Measurements from ENCODE around the gene CDH23.
A peak's percentile ranks its signal among the peaks of the same experiment; 100 is the strongest.

CDH23 gene

DNA sequence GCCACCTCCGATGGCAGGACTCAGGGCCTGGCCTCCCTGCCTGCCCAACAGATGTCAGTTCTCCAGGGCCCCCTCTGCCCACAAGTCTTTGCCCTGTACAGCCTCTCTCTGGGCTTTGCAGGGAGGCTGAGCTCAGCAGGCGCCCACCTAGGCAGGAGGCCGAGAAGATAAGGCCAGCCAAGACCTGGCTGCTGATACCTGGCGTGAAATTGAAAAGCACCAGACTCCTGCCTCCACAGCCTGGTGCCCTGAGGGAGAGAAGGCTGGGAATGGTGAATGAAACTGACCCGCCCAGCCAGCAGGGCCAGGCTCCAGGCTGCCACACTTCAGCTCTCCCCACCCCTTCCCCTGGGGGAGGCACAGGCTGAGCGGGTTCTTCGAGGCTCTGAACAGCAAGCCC is 145.8 kb downstream of the CDH23 start:
- no peak for DNase-seq

DNA sequence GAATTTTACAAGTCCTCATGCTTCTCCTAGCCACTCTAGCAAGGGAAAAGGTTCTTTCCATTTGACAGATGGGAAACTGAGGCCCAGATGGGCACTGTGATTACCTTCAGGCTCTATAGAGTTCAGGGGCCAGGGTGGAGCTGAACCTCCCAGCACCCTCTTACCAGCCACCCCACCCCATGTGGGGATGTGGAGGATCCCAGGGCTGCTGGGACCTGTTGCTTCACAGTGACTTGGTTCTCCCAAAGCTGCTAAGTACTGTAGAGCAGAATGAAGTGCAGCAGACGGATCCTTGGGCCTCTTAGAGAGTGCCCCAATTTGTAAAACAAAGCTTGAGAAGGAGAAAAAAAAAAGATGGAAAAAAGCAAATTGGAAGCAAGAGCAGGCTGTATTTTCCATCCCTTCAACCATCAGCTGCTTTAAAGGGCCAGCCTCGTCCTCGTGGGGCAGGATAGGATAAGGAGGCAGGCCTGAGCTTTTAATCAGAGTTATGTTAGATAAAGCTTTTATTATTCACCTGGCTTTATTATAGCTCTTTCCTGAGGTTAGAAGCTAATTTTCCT is 147.0 kb downstream of the CDH23 start:
- DNase-seq: no peak

DNA sequence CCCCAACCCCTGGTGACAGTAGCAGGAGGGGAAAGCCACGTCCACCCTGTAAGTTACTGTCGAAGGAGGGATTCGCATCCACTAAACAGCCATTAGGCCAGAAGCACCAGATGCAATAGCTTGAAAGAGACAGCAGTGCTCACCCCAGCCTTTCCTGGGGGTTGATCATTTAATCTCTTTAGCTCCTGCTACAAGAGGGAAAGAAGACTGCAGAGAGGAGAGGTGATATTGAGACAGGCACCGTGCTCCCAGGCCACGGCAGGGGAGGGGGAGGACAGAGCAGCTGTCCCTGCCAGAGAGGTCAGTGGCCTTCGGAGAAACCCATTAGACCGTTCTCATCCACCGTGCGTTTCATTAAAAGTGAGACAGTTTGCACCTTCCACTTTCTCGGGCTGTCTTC is 148.3 kb downstream of the CDH23 start:
- no peak for DNase-seq

DNA sequence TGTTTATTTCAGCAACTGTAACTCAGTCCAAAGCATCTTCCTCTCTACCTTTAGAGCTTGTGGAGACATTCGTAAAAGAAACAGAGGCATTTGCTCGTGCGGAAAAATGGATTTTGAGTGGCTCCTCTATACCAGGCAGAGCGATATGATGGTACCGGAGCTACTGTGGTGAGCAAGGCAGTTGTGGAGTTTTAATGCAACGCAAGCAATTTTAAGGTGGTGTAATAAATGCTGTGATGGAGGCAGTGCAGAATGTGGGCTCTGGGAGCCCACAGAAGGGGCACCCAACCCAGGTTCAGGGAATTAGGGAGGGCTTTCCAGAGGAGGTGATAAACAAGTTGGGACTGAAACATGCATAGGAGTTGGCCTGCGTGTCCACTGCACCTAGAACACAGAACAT is 149.5 kb downstream of the CDH23 start:
- no peak for DNase-seq

DNA sequence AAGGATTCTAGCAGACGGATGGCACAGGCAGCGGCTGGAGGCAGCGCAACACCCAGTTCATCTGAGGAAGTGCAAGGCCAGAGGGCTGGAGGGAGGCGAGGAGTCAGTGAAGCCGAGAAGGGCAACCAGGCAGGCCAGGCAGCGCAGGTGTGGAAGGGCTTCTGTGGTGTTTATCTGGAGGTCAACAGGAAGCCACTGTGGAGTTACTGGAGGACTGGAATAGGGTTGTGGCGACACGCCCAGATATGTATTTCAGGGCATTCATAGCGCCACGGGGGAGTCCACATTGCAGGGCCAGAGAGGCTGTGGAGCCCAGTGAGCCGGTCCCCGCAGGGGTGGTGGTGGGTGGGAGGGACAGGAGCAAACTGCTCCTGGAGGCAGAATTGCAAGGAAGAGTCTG is 150.6 kb downstream of the CDH23 start:
- DNase-seq: no peak

DNA sequence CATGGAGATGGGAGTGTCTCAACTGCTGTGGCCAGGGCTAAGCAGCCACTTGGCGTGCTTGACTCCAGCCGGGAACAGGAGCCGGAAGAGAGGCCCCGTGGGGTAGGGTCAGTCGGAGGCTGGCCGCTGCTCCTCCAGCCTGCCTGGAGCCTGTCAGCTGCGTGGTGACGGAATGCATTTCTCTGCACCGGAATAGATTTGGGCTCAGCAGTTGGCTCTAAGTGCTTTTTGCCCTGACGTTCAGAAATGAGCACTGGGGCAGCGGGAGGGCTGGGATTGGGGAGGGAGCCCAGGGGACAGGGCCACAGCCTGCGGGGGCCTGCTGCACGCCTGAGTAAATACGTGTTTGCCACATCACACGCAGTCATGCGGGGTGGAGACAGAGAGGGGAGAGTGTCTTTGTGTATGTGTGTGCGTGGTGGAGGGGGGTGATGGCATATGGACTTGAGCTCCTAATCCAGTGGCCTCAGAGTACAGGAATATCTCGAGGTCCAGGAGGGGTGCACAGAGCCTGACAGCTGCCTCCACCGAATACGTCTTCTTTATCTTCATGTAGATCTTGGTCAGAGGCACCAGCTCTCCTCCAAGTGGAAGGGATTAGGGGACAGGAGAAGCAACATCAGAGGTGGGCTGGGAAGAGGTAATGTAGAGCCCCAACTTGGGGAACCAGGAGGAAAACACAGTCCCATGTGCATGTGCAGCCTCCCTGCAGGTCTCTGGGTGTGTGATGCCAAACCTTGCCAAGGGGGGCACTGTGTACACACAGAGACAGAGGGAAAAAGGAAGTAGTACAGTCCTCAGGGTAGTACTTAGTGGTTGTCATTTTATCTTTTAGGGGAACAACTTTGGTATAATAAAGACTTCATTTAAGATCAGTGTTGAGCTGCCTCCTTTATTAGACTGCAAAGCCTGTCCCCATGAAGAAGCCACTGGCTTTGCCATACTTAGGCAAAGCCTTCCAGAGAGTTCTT is 151.4 kb downstream of the CDH23 start:
- peak; percentile 27 for DNase-seq

DNA sequence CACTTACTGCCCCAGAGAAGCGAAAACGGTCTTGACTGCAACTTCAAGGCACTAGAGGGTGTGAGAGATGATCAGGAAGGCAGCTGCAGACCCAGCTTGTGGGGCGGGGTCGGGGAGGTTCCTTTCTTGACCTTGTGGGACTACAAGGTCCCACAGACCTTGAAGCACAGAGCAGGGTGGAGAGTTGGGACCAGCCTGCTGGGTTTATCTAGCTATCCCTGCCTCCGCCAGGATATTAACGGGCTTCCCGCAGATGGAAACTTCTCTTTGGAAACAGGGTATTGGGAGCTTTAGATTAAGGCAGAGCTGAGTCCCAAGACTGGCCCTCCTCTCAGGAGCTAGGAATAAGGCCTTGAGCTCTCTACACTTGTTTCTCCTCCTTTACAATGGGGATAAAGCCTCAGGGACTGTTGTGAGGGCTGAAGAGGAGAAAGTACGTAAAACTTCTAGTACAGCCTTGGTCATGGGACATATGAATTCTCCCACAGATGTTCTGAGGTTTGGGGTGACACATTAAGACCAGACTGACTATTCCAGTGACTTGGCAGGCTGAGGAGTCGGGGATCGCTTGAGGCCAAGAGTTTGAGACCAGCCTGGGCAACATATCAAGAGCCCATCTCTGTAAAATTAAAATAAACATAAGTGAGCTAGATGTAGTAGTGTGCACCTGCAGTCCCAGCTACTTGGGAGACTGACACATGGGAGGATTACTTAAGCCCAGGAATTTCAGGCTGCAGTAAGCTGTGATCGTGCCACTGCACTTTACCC is 153.2 kb downstream of the CDH23 start:
- DNase-seq: no peak

DNA sequence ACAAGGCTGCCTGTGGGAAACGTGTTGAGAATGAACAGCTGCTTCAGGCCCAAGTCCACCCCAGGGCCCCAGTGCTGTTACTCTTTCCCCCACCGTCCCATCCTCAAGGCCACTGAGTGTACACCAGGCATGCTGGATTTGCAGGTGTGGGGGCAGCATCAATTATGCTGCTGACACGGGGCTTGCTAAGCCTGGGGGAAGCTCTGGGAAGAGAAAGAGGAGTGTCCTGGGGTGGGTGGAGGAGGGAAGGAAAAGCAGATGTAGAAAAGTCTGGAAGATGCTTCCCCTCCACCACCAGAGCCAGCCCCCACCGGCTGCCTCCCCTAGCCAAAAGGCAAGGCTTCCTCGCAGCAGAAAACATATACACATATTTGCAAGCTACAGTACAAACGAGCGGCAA is 153.9 kb downstream of the CDH23 start:
- no peak for DNase-seq

DNA sequence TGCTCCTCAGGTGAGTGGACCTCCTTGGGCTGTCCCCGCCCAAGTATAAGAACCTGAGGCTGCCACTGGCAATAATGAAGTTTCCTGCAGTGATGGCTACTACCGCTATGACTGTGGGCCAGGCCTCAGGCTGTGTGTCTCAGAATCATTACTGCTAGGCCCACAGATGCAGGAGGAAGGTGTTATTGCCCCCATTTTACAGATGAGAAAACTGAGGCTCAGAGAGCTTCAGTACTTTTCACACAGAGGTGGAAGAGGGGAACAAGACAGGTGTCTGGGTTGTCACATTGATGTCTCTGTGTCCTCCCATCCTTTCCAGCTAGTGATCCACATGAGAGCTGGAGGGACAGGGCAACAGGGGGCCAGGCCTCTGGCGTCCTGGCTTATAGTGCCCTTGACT is 155.2 kb downstream of the CDH23 start:
- no peak for DNase-seq

DNA sequence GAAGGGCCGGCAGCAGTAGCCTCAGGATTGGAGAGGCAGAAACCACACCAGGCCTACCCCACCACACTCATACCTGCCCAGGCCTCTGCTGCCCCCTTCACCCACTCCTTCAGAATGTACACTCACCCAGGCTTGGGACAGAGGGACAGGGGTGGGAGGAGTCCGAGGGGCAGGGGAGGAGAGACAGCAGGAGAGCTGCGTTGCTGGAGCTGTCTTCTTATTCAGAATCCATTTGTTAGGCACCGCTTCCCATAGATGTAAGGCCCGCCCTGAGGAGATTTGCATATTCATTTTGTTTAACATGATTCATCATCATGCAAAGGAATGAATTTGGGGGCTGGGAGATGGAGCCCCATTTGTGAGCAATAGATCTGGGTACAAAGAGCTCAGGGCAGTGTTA is 156.7 kb downstream of the CDH23 start:
- no peak for DNase-seq

DNA sequence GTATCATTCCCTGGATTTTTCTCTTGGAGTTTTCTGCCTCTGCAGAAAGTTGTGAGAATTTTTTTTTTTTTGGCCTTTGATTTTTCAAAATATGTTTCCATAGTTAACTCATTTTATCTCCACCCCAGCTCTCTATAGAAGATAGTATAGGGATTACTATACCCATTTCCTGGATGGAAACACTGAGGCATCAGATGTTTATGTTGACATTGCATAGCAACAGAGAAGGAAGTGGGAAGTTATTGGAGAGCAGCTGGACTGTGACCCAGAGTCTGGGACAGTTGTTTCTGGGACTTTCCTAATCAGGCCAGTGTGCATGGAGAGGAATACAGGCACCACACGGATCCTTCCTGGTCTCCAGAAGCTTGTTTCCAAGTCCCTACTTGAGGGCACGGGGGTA is 158.0 kb downstream of the CDH23 start:
- no peak for DNase-seq

DNA sequence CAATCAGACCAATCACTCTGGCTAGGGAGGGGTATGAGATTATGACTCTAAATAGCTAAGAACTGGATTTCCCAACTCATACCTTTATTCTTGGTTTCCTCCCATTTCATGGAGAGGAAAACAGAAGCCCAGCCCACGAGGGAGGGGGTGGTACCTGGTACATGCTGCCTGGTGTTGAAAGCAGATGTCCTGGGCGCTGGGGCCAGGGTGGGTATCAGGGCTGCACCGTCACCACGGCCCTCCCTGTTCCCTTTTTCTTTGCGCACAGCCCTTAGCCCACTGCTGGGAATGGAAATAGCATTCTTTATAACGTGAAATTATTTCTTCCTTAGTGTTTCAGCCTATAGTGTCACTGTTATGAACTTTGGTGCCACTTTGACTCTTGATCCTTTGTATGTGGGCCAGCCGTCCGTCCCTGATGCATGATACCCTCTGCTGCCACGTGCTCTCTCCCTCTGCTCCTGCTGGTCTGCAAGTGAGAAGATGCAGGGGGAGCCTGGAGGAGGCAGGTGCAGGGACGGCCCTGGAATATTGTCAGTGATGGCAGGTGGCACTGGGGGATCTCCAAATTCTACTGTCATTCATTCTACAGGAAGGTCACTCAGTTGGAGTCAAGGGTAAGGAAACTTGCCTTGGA is 158.5 kb downstream of the CDH23 start:
- no peak for DNase-seq

DNA sequence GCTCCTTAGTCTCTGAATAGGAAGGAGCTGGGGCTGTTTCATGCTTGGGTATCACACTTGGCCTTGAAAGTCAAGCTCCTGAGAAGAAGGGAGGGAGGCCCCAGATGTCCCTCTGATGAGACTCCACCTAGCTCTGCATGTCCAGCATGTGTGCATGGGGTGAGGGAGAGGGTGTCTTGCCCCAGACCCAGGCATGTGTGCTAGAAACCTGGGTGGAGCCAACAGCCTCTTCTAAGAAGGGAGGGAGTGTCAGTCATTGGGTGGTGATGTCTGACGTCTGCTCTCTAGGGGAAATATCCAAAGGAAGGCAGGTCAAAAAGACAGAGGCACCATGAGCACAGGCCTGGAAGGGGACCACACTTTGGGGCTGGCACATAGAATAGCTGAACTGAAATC is 159.0 kb downstream of the CDH23 start:
- no peak for DNase-seq

DNA sequence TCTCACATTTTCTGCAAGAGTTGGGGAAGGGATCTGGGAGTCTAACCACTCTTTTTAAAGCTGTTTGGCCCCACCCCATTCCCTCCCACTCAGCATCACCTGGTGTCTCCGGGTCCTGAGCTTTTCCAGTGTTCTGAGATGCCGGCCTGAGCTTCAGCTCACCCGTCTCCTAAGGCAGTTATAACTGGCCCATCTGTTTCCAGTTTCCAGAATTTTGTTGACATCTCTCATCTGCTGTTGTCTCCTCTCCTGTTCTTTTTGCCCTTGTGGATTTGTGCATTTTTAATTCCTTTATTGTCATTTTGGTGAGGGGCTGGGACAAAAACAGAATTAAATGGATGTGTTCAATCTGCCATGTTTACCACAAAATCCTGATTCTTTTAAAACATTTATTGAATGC is 162.3 kb downstream of the CDH23 start:
- no peak for DNase-seq

DNA sequence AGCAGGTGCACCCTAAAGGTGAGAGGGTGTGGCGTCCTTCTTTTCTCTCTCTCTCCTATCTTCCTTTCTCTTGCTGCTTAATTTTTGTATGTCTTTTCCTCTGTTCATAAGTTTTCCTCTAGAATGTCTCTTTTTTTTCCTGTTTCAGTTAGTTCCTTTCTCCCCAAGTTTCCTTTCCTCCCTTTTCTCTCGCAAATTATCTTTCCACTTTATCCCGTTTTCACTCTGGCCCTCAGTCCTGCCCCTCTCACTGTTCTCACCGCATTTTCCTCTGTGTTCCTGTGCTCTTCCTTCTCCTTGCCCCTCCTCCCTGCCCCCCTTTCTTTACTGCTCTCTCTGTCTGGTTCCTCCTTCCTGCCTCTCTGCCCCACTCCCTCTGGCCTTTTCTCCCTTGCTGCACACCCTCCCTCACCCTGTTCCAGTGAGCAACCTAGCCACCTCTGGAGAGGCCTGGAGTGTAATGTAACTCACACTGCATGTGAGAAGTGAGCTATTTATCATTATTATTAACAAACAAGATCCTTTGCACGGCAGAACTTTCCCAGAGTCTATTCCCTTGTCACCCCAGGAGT is 164.4 kb downstream of the CDH23 start:
- no peak for DNase-seq

DNA sequence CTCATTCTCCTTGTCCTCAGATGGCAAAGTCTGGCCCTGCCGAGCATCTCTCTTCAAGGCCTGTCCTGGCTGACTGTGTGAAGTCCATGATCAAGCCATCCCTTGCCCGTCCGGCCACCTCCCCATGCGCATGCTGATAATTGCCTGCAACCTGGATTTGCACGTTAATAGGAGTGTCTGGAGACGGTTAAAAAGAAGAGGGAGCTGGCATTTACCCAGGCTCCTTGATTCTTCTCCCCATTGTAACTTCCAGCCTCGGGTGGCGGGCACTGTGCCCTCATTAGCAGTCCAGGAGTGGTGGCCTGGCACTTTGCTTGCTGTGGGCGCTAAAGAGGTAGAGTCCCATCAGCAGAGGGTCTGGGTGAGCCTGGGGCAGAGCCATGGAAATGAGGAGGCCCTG is 165.5 kb downstream of the CDH23 start:
- DNase-seq: no peak

DNA sequence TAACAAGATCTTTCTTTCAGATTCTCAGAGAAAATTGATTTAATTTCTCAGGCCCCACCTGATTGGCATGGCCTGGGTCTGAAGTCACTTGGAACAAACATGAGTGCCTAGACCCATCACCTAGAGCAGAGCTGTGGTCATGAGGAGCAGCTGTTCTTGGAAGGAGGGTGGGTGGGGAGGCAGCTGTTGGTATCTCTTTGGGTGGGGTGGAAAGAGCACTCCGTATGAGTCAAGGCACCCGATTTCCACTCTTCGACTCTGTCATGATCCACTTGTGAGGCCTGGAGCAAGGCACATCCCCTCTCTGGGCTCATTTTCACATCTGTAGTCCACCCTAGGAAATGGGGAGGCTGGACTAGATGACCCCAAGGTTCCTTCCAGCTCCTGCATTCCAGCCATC is 166.2 kb downstream of the CDH23 start:
- DNase-seq: no peak

DNA sequence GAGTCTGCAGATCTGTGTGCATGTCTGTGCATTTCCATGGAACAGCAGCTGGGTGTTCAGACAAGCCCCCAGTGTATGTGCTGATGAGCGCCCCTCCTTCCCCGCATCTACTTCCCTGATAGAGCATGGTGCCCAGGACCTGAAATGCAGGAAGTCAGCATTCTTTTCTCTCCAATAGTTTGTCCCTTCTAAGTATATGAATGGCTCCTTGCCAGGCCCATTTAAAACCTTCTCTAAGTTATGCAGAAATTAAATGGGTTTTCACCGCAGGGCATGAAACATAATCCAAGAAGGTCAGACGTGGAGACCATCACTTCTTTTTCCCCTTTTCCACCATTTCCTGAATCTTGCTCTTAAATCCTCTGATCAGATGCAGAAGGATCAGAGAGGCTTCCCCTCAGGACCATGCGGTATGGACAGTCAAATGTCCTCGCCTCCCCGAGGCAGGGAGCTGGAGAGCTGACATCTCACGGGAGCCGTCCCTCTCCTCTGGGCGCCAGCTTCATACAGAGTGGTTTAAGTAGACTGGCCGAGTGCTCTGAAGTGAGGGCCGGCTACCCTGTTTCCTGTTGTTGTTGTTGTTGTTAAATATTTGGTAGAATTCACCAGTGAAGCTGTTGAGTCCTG is 167.6 kb downstream of the CDH23 start:
- DNase-seq: no peak

DNA sequence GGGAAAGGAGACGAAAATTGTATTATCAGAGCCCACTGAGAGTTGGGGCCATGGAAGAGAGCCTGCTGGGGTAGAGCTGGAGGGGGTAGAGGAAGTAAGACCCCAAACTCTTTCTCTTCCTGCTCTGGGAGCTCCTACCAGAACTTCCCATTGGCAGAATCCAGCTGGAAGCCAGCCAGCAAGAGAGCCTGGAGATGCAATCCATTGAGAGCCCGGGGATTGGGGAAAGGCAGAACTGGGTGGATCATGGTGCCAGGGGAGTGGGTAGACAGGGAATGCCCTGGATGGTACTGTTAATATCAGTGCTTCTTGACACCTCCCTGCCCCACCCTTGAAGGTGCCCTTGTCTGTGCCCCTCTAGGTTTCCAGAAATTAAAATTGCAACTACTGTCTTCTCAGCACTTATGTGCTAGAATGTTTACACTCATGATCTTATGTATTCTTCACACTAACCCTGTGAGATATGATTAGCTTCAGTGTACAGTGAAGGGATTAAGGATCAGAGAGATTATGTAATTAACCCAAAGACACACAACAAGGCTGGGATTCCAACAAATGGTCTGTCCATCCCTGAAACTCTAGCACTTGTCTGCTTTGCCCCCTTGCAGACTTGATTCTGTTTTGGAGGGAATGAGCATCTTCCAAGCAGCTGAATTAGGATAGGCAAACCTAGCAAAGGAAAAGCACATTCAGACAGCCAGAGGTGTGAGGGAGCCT is 168.7 kb downstream of the CDH23 start:
- no peak for DNase-seq

DNA sequence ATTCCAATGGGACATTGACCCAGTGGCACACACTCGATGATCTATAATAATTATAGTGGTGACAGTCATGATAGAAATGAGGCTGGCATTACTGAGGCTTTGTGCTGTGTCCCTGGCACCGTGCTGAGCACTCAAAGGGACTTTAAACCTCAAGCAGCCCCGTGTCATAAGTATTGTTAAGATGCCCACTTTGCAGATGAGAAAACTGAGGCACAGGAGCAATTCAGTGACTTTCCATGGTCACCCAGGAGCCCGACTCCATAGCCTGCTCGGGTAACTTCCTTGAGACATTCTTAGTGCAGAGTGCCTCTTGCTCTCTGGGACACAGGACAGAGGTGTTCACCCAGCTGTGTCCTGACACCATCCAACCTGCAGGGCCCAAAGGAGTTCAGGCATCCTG is 170.3 kb downstream of the CDH23 start:
- no peak for DNase-seq

DNA sequence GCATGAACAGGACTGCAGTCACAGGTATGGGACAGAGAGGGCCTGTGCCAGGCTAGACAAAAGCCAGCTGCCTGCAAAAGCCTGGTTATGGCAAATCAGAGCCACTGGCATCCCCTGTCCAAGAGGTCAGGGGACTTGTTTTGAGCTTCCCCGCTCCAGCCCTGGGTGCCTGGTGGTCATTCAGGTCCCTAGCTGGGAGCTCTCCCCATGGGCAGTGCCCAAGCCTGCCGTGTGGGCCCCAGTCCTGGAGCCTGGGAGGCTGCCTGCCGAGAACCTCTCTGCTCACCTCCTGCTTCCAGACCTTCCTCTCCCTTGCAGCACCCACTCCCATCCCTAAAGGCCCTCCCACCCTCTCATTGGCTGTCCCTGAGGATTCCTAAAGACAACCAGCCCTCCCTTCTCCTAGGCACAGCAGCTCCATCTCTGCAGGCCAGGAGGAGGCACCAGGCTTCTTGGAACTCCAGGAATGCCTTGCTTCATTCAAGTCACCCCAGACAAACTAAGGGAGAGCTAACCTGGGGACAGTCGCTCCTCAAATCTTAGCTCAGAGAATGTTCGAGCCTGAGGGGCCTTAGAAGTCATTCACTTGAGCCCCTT is 172.3 kb downstream of the CDH23 start:
- DNase-seq: no peak

Data from NCI-H524 treated with DMSO at 0.1 percent for 48 hours (cell line).